Heart left ventricle (tissue), 13 donors: ENCODE results near the gene DSCAML1.

ENCODE experiments used
- CTCF ChIP-seq, 12 donors: fragments of 200-600 bp; sonication (generic) in 4 of 12; IDR thresholded peaks; one replicate each; pipeline versions ENCODE4 v1.5.0 to v1.8.0; 2018 to 2022; ENCODE audit warnings: antibody characterized with exemption in 12 of 12, mild to moderate bottlenecking in 5 of 12
- POLR2A ChIP-seq, 2 donors: fragments of 450-650 bp; IDR thresholded peaks; one replicate each; pipeline ENCODE4 v1.6.1; 2017; ENCODE audit warnings: antibody characterized with exemption in 2 of 2, mild to moderate bottlenecking in 2 of 2, moderate library complexity in 2 of 2
- donor health status: ischemic (EF 13 %, LVEDD 7.1; RV severe dilation, severe dysfunction).
- donor health status: DM: no; HTN: yes; CAD: no.
- donor health status: DM: no; HTN: no; CAD: no.
- donor health status: ischemic (EF 25% LVEDD 6.9; RV normal size, moderate dysfunction).
- donor health status: ischemic (EF 25% LVEDD 5.7; RV mildly dilated, moderate dysfunction).
- donor health status: ischemic (EF 35%, LVEDD 5.7; RV mildly dilated, moderate dysfunction).
- donor health status: nonischemic (EF 11% LVEDD 7.7; RV severe dilation, severe dysfunction).
- donor health status: DM: yes; HTN: yes; CAD: no.
- donor health status: PGD.
- donor health status: ischemic (EF 29% LVEDD 5.4; RV normal size, mild dysfunction).
- donor health status: nonischemic (EF 23%, LVEDD 6.1; RV moderate dilation, normal function).

- TF ChIP-seq POLR2A (IDR thresholded peaks at IDR 0.05) (no peak), CTCF (IDR thresholded peaks at IDR 0.05) (no peak)
Measured at GRCh38 chr11:117796872-117797529, at the start of gene DSCAML1.
